ENCODE results near the gene IER5.
"Not testable (repeated sequence)": the region's sequence is repeated elsewhere in the genome, so short reads cannot be mapped to it uniquely, and the experiment has no call there.

IER5 gene

GRCh38 chr1:181112071-181112929 is 23.8 kb downstream of the IER5 start:
- TF ChIP-seq CTCF (IDR thresholded peaks at IDR 0.05; ENCODE audit: extremely low read depth, insufficient read depth, missing control alignments) = no peak
- in situ Hi-C loops (cut with MboI; ENCODE audit: low pct_unique_long_range_greater_than_20kb, low sequenced_read_pairs, unreplicated experiment) = no loop called here
- DNase-seq (ENCODE audit: low spot score) = no peak

- no peak for DNase-seq (ENCODE audit: low spot score)
- no peak for TF ChIP-seq CTCF (IDR thresholded peaks at IDR 0.05; ENCODE audit: extremely low read depth, insufficient read depth, missing control alignments)
- in situ Hi-C loops (cut with MboI; ENCODE audit: low pct_unique_long_range_greater_than_20kb, low sequenced_read_pairs, unreplicated experiment) = no loop called here
Observed at GRCh38 chr1:181113059-181113641, 24.6 kb downstream of the IER5 start.

GRCh38 chr1:181114574-181115367 is 26.3 kb downstream of the IER5 start:
- in situ Hi-C loops (cut with MboI; ENCODE audit: low pct_unique_long_range_greater_than_20kb, low sequenced_read_pairs, unreplicated experiment) = no loop called here
- no peak for TF ChIP-seq CTCF (IDR thresholded peaks at IDR 0.05; ENCODE audit: extremely low read depth, insufficient read depth, missing control alignments)
- no peak for DNase-seq (ENCODE audit: low spot score)

GRCh38 chr1:181115368-181115684 is 26.8 kb downstream of the IER5 start:
- DNase-seq (ENCODE audit: low spot score) = no peak
- in situ Hi-C loops (cut with MboI; ENCODE audit: low pct_unique_long_range_greater_than_20kb, low sequenced_read_pairs, unreplicated experiment) = no loop called here
- no peak for TF ChIP-seq CTCF (IDR thresholded peaks at IDR 0.05; ENCODE audit: extremely low read depth, insufficient read depth, missing control alignments)

GRCh38 chr1:181115971-181116370 is 27.5 kb downstream of the IER5 start:
- DNase-seq (ENCODE audit: low spot score); in situ Hi-C loops (cut with MboI; ENCODE audit: low pct_unique_long_range_greater_than_20kb, low sequenced_read_pairs, unreplicated experiment): not testable (repeated sequence)

GRCh38 chr1:181116819-181117390 is 28.4 kb downstream of the IER5 start:
- in situ Hi-C loops (cut with MboI; ENCODE audit: low pct_unique_long_range_greater_than_20kb, low sequenced_read_pairs, unreplicated experiment) = no loop called here
- no peak for DNase-seq (ENCODE audit: low spot score)
- no peak for TF ChIP-seq CTCF (IDR thresholded peaks at IDR 0.05; ENCODE audit: extremely low read depth, insufficient read depth, missing control alignments)
